K562 (cell line): ENCODE results near the gene SEPHS2. TPM values are rescaled to one million over a fixed set of nuclear protein-coding genes. Genes with fewer than 3 reads are reported as not detected.

Source experiments
- CEBPB ChIP-seq: fragments of 450-650 bp; IDR thresholded peaks from 2 replicates; pipeline ENCODE4 v1.6.1; 2016; ENCODE audit warnings: missing genetic modification characterization, missing compliant biosample characterization
- CLOCK ChIP-seq: fragments of 250-450 bp; sonication (Bioruptor Pico); IDR thresholded peaks from 2 replicates; pipeline ENCODE4 v1.4.0; 2020; ENCODE audit warnings: mild to moderate bottlenecking, moderate library complexity, borderline replicate concordance
- FOXK2 ChIP-seq, 2 experiments: fragments of 450-650 bp; IDR thresholded peaks in 1 of 2; conservative IDR thresholded peaks in 1 of 2; 2 replicates each; pipeline ENCODE4 v1.6.1; 2016; ENCODE audit warnings: low read depth in 2 of 2, mild to moderate bottlenecking in 1 of 2
- GABPB1 ChIP-seq: sonication (generic); formaldehyde crosslinking; IDR thresholded peaks from 2 replicates; pipeline ENCODE4 v1.8.0; 2022; ENCODE audit warnings: mild to moderate bottlenecking, missing genetic modification reagents
- GATA2 ChIP-seq: sonication (generic); formaldehyde crosslinking; IDR thresholded peaks from 2 replicates; pipeline ENCODE4 v1.4.0; 2020; ENCODE audit warnings: mild to moderate bottlenecking, missing genetic modification reagents
- MTA3 ChIP-seq: fragments of 450-650 bp; formaldehyde crosslinking; IDR thresholded peaks from 2 replicates; pipeline ENCODE4 v1.6.1; 2017; ENCODE audit warnings: mild to moderate bottlenecking, borderline replicate concordance
- POLR2H ChIP-seq: IDR thresholded peaks from 2 replicates; pipeline ENCODE4 v1.6.1; 2016; ENCODE audit warnings: missing genetic modification characterization, low read depth, mild to moderate bottlenecking, control low read depth, missing compliant biosample characterization, moderate library complexity
- REST ChIP-seq, 2 experiments: fragments of 450-650 bp; formaldehyde crosslinking in 1 of 2; IDR thresholded peaks; 2 replicates each; pipeline versions ENCODE4 v1.4.0 to v1.6.1; 2014 to 2020; ENCODE audit warnings: mild to moderate bottlenecking in 2 of 2, borderline replicate concordance in 1 of 2, low read depth in 1 of 2
- U2AF2 ChIP-seq: fragments of 200-400 bp; formaldehyde crosslinking; optimal IDR thresholded peaks from 2 replicates; pipeline ENCODE3; 2017; ENCODE audit warnings: low read depth, mild to moderate bottlenecking, low read length
- USF1 ChIP-seq: sonication (generic); formaldehyde crosslinking; IDR thresholded peaks from 2 replicates; pipeline ENCODE4 v1.9.0; 2022; ENCODE audit warnings: mild to moderate bottlenecking, missing genetic modification reagents
- ZBTB2 ChIP-seq: fragments of 450-650 bp; IDR thresholded peaks from 2 replicates; pipeline ENCODE4 v1.6.1; 2016; ENCODE audit warnings: antibody characterized with exemption
- ZNF175 ChIP-seq: fragments of 200-800 bp; sonication (Bioruptor generic); IDR thresholded peaks from 2 replicates; pipeline ENCODE4 v1.6.1; 2016; ENCODE audit warnings: low read depth, mild to moderate bottlenecking, missing genetic modification characterization, missing compliant biosample characterization
- polyA plus RNA-seq, 8 experiments: library from polyadenylated mRNA; depleted of rRNA in 4 of 8; stranded (reverse) in 5 of 8; unstranded in 3 of 8; fragments of >200 nt; fragmentation: Nextera tagmentation in 2 of 8; fragmentation: Illumina TruSeq in 1 of 8; extraction: Ambion mirVana in 2 of 8; extraction: Trizol in 1 of 8; gene quantifications; 2 replicates each; pipeline versions ENCODE4 v1.2.1 to v1.2.3, GENCODE V29; 2011 to 2014; ENCODE audit warnings: inconsistent platforms in 1 of 8, missing spikeins in 1 of 8
- total RNA-seq, 7 experiments: library from RNA; depleted of rRNA in 6 of 7; stranded (reverse); fragments of >200 nt in 6 of 7; fragmentation: Illumina TruSeq in 2 of 7; extraction: Trizol in 2 of 7; gene quantifications; 2 replicates each; pipeline versions ENCODE4 v1.2.1 to v1.2.3, GENCODE V29; 2011 to 2021; ENCODE audit warnings: low replicate concordance in 1 of 7

Gene SEPHS2
- total and polyA plus RNA-seq, 9 of the 15 experiments (the other 6 are each of a cell fraction or from before 2014, with no cell fraction given): 20.9 to 90.6 (median 43.4) TPM

GRCh38 chr16:30429678-30430427, 15.8 kb downstream of the SEPHS2 start, which contains the start of gene DCTPP1 (continued):
- TF ChIP-seq REST (IDR thresholded peaks at IDR 0.05; ENCODE audit: borderline replicate concordance) (peak; percentile 86; the same call in 1 of the 2 replicates), REST (CRISPR knock-in tag; IDR thresholded peaks at IDR 0.05; ENCODE audit: low read depth) (peak; percentile 19; the same call in 1 of the 2 replicates), ZNF175 (CRISPR knock-in tag) (no peak), GATA2 (CRISPR knock-in tag) (no peak), MTA3 (no peak), CEBPB (tag) (peak; percentile 89), ZBTB2 (peak; percentile 84), USF1 (CRISPR knock-in tag) (peak; percentile 62), GABPB1 (peak; percentile 75; the same call in 1 of the 2 replicates), POLR2H (no peak; the same call in 1 of the 2 replicates), U2AF2 (no peak), CLOCK (no peak), FOXK2 (conservative IDR thresholded peaks at IDR 0.05 in 1 of 2, IDR thresholded peaks at IDR 0.05 in 1 of 2; ENCODE audit: low read depth in 2 of 2) (peak in 1 of 2 experiments; percentile 61; a peak in 2 of 4 replicates)
